Uterus (tissue), 4 donors: Measurements from ENCODE around the gene MTHFD2. TPM values are rescaled to one million over a fixed set of nuclear protein-coding genes. Genes with fewer than 3 reads are reported as not detected.
"Not testable (repeated sequence)": the region's sequence is repeated elsewhere in the genome, so short reads cannot be mapped to it uniquely, and the experiment has no call there.

Experiments
- DNase-seq, 2 donors: peaks; one replicate each; pipeline ENCODE4 v3.0.0-alpha.2; 2019 to 2020
- H3K27ac ChIP-seq, 2 donors: fragments of 200-600 bp; sonication (generic); 1 replicate in 1 of 2; 2 replicates in 1 of 2; pipeline ENCODE4 v1.5.1; 2016 to 2018
- H3K27me3 ChIP-seq, 2 donors: fragments of 200-600 bp; sonication (generic); one replicate each; pipeline ENCODE4 v1.5.1; 2018 to 2019; ENCODE audit warnings: control low read depth in 1 of 2
- H3K36me3 ChIP-seq, 2 donors: fragments of 200-600 bp; sonication (generic); one replicate each; pipeline ENCODE4 v1.5.1; 2019; ENCODE audit warnings: control low read depth in 1 of 2
- H3K4me1 ChIP-seq, 2 donors: fragments of 200-600 bp; sonication (generic); one replicate each; pipeline ENCODE4 v1.5.1; 2018 to 2019; ENCODE audit warnings: control low read depth in 1 of 2
- H3K4me3 ChIP-seq, 2 donors: fragments of 200-600 bp; sonication (generic); 1 replicate in 1 of 2; 2 replicates in 1 of 2; pipeline ENCODE4 v1.5.1; 2018 to 2019; ENCODE audit warnings: mild to moderate bottlenecking in 1 of 2
- H3K9me3 ChIP-seq, 2 donors: fragments of 200-600 bp; sonication (generic); one replicate each; pipeline ENCODE4 v1.5.1; 2019; ENCODE audit warnings: control low read depth in 1 of 2
- POLR2A ChIP-seq, 2 donors: fragments of 450-650 bp; IDR thresholded peaks; one replicate each; pipeline ENCODE4 v1.6.1; 2016; ENCODE audit warnings: antibody characterized with exemption in 2 of 2, mild to moderate bottlenecking in 1 of 2, moderate library complexity in 1 of 2
- intact Hi-C: fragments of 100-400 bp; cut with DNase I; formaldehyde crosslinking; loops from one replicate; pipeline ENCODE4 v1.15.1; 2023; ENCODE audit warnings: low total_unique reads
- total RNA-seq, 4 donors: library from RNA; depleted of rRNA in 3 of 4; stranded (reverse); fragments of >200 nt in 3 of 4; gene quantifications; one replicate each; pipeline versions ENCODE4 v1.1.0 to v1.2.4, GENCODE V29; 2014 to 2023
- TF ChIP-seq, protein P1 (sequence below), 4 experiments: fragments of 200-600 bp in 2 of 4; fragments of 450-650 bp in 2 of 4; sonication (generic) in 2 of 4; IDR thresholded peaks; one replicate each; pipeline ENCODE4 v1.5.1; 2016 to 2019; ENCODE audit warnings: antibody characterized with exemption in 4 of 4, mild to moderate bottlenecking in 2 of 4, moderate library complexity in 1 of 4
- donor health status: DM: yes; HTN: yes; CAD: no.

Gene MTHFD2
- total RNA-seq, 4 donors from 2014 or later: 32.0 to 55.5 (median 42.3) TPM

DNA sequence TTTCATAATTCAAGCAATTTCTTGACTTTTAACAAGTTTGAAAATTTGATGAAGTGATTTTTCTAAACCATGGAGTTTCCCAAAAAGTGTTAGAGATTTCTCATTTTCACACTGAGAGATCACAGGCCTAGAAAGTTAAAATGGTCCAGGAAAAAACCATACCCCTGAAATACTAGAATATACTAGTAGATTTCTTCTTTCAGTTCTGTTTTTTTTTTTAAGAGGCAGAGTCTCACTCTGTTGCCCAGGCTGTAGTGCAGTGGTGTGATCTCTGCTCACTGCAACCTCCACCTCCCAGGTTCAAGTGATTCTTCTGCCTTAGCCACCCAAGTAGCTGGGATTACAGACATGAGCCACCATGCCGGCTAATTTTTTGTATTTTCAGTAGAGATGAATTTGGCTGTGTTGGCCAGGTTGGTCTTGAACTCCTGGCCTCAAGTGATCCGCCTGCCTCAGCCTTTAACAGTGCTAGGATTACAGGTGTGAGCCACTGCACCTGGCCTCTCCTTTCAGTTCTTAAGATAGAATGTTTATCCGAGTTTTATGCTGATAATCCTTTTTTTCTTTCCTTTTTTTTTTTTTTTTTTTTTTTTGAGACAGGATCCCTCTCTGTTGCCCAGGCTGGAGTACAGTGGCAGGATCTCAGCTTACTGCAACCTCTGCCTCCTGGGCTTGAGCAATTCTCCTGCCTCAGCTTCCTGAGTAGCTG is 14.4 kb downstream of the MTHFD2 start:
- H3K36me3 ChIP-seq: no peaks in the 10 kb centered on the region
- H3K27ac ChIP-seq: no peak overlapping the region
- intact Hi-C loops: no loop called here
- DNase-seq: no peak
- H3K4me3 ChIP-seq: no peak overlapping the region
- no peaks in the 10 kb centered on the region for H3K27me3 ChIP-seq
- TF ChIP-seq, protein P1, sequence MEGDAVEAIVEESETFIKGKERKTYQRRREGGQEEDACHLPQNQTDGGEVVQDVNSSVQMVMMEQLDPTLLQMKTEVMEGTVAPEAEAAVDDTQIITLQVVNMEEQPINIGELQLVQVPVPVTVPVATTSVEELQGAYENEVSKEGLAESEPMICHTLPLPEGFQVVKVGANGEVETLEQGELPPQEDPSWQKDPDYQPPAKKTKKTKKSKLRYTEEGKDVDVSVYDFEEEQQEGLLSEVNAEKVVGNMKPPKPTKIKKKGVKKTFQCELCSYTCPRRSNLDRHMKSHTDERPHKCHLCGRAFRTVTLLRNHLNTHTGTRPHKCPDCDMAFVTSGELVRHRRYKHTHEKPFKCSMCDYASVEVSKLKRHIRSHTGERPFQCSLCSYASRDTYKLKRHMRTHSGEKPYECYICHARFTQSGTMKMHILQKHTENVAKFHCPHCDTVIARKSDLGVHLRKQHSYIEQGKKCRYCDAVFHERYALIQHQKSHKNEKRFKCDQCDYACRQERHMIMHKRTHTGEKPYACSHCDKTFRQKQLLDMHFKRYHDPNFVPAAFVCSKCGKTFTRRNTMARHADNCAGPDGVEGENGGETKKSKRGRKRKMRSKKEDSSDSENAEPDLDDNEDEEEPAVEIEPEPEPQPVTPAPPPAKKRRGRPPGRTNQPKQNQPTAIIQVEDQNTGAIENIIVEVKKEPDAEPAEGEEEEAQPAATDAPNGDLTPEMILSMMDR (IDR thresholded peaks at IDR 0.05): no peak
- no peaks in the 10 kb centered on the region for H3K4me1 ChIP-seq
- no peaks in the 10 kb centered on the region for H3K9me3 ChIP-seq

DNA sequence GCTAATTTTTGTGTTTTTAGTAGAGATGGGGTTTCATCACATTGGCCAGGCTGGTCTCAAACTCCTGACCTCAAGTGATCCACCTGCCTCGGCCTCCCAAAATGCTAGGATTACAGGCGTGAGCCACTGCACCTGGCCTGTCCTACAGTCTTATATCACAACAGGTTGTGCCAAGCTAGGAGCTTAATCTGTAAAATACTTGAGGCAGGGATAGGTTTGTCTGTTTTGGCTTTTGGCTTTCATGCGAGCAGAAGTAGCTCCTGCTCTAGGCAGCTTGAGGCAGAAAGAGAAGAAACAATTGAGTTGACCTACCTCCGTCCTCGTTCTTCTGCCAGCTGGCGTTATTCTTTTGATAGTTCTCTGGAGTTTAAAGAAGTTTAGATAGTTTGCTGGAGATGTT is 17.4 kb downstream of the MTHFD2 start:
- H3K9me3 ChIP-seq, intact Hi-C loops, H3K36me3 ChIP-seq: not testable (repeated sequence)

DNA sequence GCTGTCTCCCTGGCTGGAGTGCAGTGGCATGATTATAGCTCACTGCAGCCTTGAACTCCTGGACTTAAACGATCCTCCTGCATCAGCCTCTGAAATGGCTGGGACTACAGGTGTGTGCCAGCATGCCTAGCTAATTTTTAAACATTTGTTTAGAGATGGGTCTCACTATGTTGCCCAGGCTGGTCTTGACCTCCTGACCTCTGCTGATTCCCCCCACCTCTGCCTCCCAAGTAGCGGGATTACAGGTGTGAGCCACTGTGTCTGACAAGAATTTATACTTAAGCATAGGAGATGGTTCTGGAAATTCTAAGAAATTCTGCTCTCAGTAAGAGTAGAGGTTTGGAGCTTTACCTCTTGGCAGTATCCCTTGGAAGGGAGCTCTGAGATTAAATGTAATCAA is 18.2 kb downstream of the MTHFD2 start:
- Histone ChIP-seq H3K36me3 (no peaks in the 10 kb centered on the region), H3K4me1 (no peaks in the 10 kb centered on the region), H3K9me3 (no peaks in the 10 kb centered on the region), H3K4me3 (no peak overlapping the region), H3K27me3 (no peaks in the 10 kb centered on the region), H3K27ac (no peak overlapping the region)
- TF ChIP-seq, protein P1 (IDR thresholded peaks at IDR 0.05): no peak
- TF ChIP-seq POLR2A (IDR thresholded peaks at IDR 0.05): no peak
- intact Hi-C loops: no loop called here
- DNase-seq: no peak

More for the DNA sequence above, 17.4 kb downstream of the MTHFD2 start:
- not testable (repeated sequence) for H3K4me3 ChIP-seq, DNase-seq, H3K4me1 ChIP-seq, H3K27me3 ChIP-seq, H3K27ac ChIP-seq

DNA sequence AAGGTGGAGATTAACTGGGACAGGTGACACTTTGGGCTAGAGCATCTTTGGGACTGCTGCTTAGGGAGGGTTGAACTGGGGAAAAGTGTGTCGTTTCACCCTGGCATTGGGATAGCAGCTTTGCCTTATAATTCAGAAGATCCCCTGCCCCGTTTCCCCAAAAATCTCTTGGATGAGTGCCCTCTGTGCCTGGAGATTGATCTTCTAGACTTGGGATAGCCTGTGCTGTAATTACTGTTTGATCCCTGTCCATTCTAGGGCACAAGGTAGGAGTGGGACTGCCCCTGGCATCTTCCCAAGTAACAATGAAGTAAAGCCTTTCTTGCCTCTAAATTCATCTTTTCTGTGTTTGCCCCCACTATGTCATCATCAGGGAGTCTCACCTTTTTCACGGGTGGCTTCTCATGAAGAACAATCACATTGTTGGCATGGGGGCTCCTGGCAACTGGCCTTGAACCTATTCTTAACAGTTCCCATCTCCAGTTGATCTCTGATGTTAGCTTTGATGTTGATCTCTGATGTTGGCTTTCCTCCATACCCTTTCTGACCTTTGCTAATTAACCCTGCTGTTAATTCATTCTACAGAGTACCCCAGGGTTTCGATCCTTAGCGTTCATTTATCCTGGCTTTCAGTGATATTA is 21.6 kb downstream of the MTHFD2 start:
- intact Hi-C loops: no loop called here

DNA sequence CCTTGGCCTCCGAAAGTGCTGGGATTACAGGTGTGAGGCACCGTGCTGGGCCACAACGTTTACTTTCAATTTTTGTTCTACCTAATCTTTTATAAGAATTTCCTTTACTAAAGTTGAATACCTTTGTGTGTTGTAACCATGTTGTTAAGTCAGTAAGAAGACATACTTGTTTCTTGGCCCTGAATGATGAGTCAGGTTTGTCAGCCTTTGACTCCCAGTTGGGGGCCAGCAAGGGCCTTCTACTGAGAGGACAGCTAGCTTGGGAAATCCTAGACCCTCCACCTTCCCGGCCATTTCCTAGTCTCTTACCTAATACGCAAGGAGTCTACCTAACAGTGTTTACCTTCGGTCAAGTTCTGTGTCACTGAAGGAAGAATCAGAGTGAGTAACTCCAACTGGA is 22.7 kb downstream of the MTHFD2 start:
- H3K4me1 ChIP-seq: no peaks in the 10 kb centered on the region
- H3K36me3 ChIP-seq: no peaks in the 10 kb centered on the region
- no peaks in the 10 kb centered on the region for H3K27me3 ChIP-seq
- TF ChIP-seq, protein P1 (IDR thresholded peaks at IDR 0.05): no peak
- TF ChIP-seq POLR2A (IDR thresholded peaks at IDR 0.05): no peak
- no peaks in the 10 kb centered on the region for H3K9me3 ChIP-seq
- H3K27ac ChIP-seq: no peak overlapping the region
- no peak for DNase-seq
- intact Hi-C loops: no loop called here
- no peak overlapping the region for H3K4me3 ChIP-seq

More for the DNA sequence above, 21.6 kb downstream of the MTHFD2 start:
- no peaks in the 10 kb centered on the region for H3K36me3 ChIP-seq
- no peak overlapping the region for H3K27ac ChIP-seq
- H3K4me1 ChIP-seq: no peaks in the 10 kb centered on the region
- no peaks in the 10 kb centered on the region for H3K27me3 ChIP-seq
- TF ChIP-seq, protein P1 (IDR thresholded peaks at IDR 0.05): no peak
- no peak for TF ChIP-seq POLR2A (IDR thresholded peaks at IDR 0.05)
- DNase-seq: no peak
- H3K4me3 ChIP-seq: no peak overlapping the region
- H3K9me3 ChIP-seq: no peaks in the 10 kb centered on the region
